H1 (cell line): ENCODE measurements around the gene DPEP2. TPM values are rescaled to one million over a fixed set of nuclear protein-coding genes. Genes with fewer than 3 reads are reported as not detected.
A peak's percentile ranks its signal among the peaks of the same experiment; 100 is the strongest.

Experiments
- CTCF ChIA-PET: fragments of 300-600 bp; sonication (Branson Sonifier 250); formaldehyde crosslinking; loops from one replicate; lab custom pipeline; 2021; ENCODE audit not compliant: partially characterized antibody; lab: Charles Lee
- POLR2A ChIA-PET: fragments of 300-600 bp; sonication (Branson Sonifier 250); formaldehyde crosslinking; loops from one replicate; lab custom pipeline; 2021; ENCODE audit warnings: inconsistent platforms; ENCODE audit not compliant: partially characterized antibody; lab: Charles Lee
- DNase-seq, 2 experiments: peaks; one replicate each; pipeline versions ENCODE4 v3.0.0 to v3.0.0-alpha.2; 2010 to 2022; ENCODE audit warnings: low spot score in 2 of 2, low read depth in 1 of 2, mixed read lengths in 1 of 2
- FAIRE-seq: peaks from 2 replicates; lab custom pipeline; 2011; peaks lifted over from hg19 to GRCh38; lab: Jason Lieb, UNC
- H2AFZ ChIP-seq: 2 replicates; pipeline ENCODE4 v1.8.1; 2012; ENCODE audit warnings: low read length, inconsistent platforms
- H2AK5ac ChIP-seq: 2 replicates; pipeline ENCODE4 v1.6.1; 2013; ENCODE audit warnings: low read depth, low read length
- H2BK120ac ChIP-seq: replicated peaks from 2 replicates; pipeline ENCODE3; 2013; ENCODE audit warnings: low read depth, low read length, inconsistent platforms
- H2BK12ac ChIP-seq: 2 replicates; pipeline ENCODE4 v1.6.1; 2013; ENCODE audit warnings: low read depth, low read length
- H2BK15ac ChIP-seq: 2 replicates; pipeline ENCODE4 v1.6.1; 2013; ENCODE audit warnings: low read length
- H2BK20ac ChIP-seq: 2 replicates; pipeline ENCODE4 v1.6.1; 2013; ENCODE audit warnings: low read length
- H2BK5ac ChIP-seq: 2 replicates; pipeline ENCODE4 v1.6.1; 2013; ENCODE audit warnings: low read depth, low read length
- H3K14ac ChIP-seq: 2 replicates; pipeline ENCODE4 v1.6.1; 2013; ENCODE audit warnings: inconsistent platforms; ENCODE audit not compliant: insufficient read length
- H3K18ac ChIP-seq: 2 replicates; pipeline ENCODE4 v1.6.1; 2013; ENCODE audit warnings: low read length; ENCODE audit errors: extremely low read depth
- H3K23ac ChIP-seq: 2 replicates; pipeline ENCODE4 v1.6.1; 2013; ENCODE audit warnings: inconsistent platforms; ENCODE audit not compliant: insufficient read length
- H3K23me2 ChIP-seq: 2 replicates; pipeline ENCODE4 v1.6.1; 2013; ENCODE audit warnings: low read depth, low read length
- H3K27ac ChIP-seq: 2 replicates; pipeline ENCODE4 v1.6.1; 2011; ENCODE audit warnings: low read depth, low read length, inconsistent platforms
- H3K27me3 ChIP-seq, 4 experiments: replicated peaks in 1 of 4; 1 replicate in 1 of 4; 2 replicates in 3 of 4; pipeline versions ENCODE4 v1.6.1 to v1.8.1; 2011 to 2013; ENCODE audit warnings: low read length in 3 of 4, mild to moderate bottlenecking in 3 of 4, inconsistent platforms in 2 of 4, mixed read lengths in 2 of 4, moderate library complexity in 1 of 4; ENCODE audit not compliant: control insufficient read depth in 3 of 4, insufficient read depth in 3 of 4; ENCODE audit errors: extremely low read depth in 1 of 4
- H3K36me3 ChIP-seq, 4 experiments: 2 replicates each; pipeline versions ENCODE4 v1.6.1 to v1.8.1; 2011 to 2013; ENCODE audit warnings: mild to moderate bottlenecking in 4 of 4, low read length in 3 of 4, moderate library complexity in 2 of 4, control low read depth in 1 of 4, inconsistent platforms in 1 of 4; ENCODE audit not compliant: insufficient read depth in 4 of 4, control insufficient read depth in 2 of 4
- H3K4ac ChIP-seq: replicated peaks from 2 replicates; pipeline ENCODE3; 2013; ENCODE audit warnings: low read length, low read depth, mixed read lengths, inconsistent platforms; ENCODE audit not compliant: insufficient read length
- H3K4me1 ChIP-seq, 4 experiments: replicated peaks in 1 of 4; 1 replicate in 1 of 4; 2 replicates in 3 of 4; pipeline versions ENCODE4 v1.6.1 to v1.8.1; 2011 to 2013; ENCODE audit warnings: low read length in 3 of 4, inconsistent platforms in 2 of 4, mixed read lengths in 1 of 4; ENCODE audit not compliant: insufficient read depth in 4 of 4, control insufficient read depth in 3 of 4
- H3K4me2 ChIP-seq, 2 experiments: 2 replicates each; pipeline versions ENCODE4 v1.6.1 to v1.8.1; 2011 to 2013; ENCODE audit warnings: low read depth in 2 of 2, low read length in 2 of 2, control low read depth in 1 of 2, inconsistent platforms in 1 of 2, mild to moderate bottlenecking in 1 of 2; ENCODE audit not compliant: insufficient read depth in 1 of 2
- H3K4me3 ChIP-seq, 4 experiments: fragments of 200-600, 300-600 bp in 1 of 4; sonication (generic), shearing (Covaris generic), sonication (Bioruptor Twin) in 1 of 4; 2 replicates each; pipeline versions ENCODE4 v1.5.1 to v1.8.1; 2011 to 2016; ENCODE audit warnings: low read length in 4 of 4, low read depth in 3 of 4, control low read depth in 2 of 4, inconsistent platforms in 2 of 4, mild to moderate bottlenecking in 2 of 4, mixed read lengths in 1 of 4, moderate library complexity in 1 of 4; ENCODE audit not compliant: insufficient read depth in 2 of 4; ENCODE audit errors: extremely low read depth in 1 of 4
- H3K56ac ChIP-seq: replicated peaks from 2 replicates; pipeline ENCODE3; 2013; ENCODE audit warnings: low read depth, mild to moderate bottlenecking, mixed read lengths, low read length, inconsistent platforms; ENCODE audit not compliant: insufficient read length
- H3K79me1 ChIP-seq: 2 replicates; pipeline ENCODE4 v1.6.1; 2013; ENCODE audit warnings: low read depth, low read length, control low read depth
- H3K79me2 ChIP-seq, 2 experiments: 2 replicates each; pipeline versions ENCODE4 v1.6.1 to v1.8.1; 2012 to 2013; ENCODE audit warnings: low read length in 2 of 2, mild to moderate bottlenecking in 2 of 2, inconsistent platforms in 1 of 2; ENCODE audit not compliant: insufficient read depth in 2 of 2, control insufficient read depth in 1 of 2
- H3K9ac ChIP-seq, 4 experiments: replicated peaks in 1 of 4; 1 replicate in 1 of 4; 2 replicates in 3 of 4; pipeline versions ENCODE4 v1.6.1 to v1.8.1; 2011 to 2013; ENCODE audit warnings: low read depth in 3 of 4, low read length in 3 of 4, control low read depth in 2 of 4, mild to moderate bottlenecking in 2 of 4, moderate library complexity in 2 of 4, inconsistent platforms in 1 of 4; ENCODE audit errors: extremely low read depth in 1 of 4
- H3K9me3 ChIP-seq, 2 experiments: 2 replicates each; pipeline versions ENCODE4 v1.6.1 to v1.8.1; 2012 to 2013; ENCODE audit warnings: mild to moderate bottlenecking in 2 of 2, moderate library complexity in 2 of 2, control low read depth in 1 of 2, inconsistent platforms in 1 of 2, low read depth in 1 of 2, low read length in 1 of 2, mixed read lengths in 1 of 2; ENCODE audit not compliant: insufficient read depth in 2 of 2
- H4K20me1 ChIP-seq, 2 experiments: replicated peaks in 1 of 2; 2 replicates each; pipeline versions ENCODE3 to v1.8.1; 2011 to 2013; ENCODE audit warnings: inconsistent platforms in 2 of 2, low read length in 2 of 2, mild to moderate bottlenecking in 1 of 2; ENCODE audit not compliant: insufficient read depth in 2 of 2, control insufficient read depth in 1 of 2
- H4K5ac ChIP-seq: 2 replicates; pipeline ENCODE4 v1.6.1; 2013; ENCODE audit warnings: low read length, low read depth, mixed read lengths, inconsistent platforms; ENCODE audit not compliant: insufficient read length
- H4K8ac ChIP-seq: 2 replicates; pipeline ENCODE4 v1.8.0; 2013; ENCODE audit warnings: mild to moderate bottlenecking, moderate library complexity, low read length, inconsistent platforms; ENCODE audit not compliant: insufficient read depth; ENCODE audit errors: extremely low read depth
- H4K91ac ChIP-seq: replicated peaks from 2 replicates; pipeline ENCODE3; 2013; ENCODE audit warnings: low read length, mixed read lengths, inconsistent platforms; ENCODE audit not compliant: insufficient read length
- POLR2AphosphoS5 ChIP-seq: IDR thresholded peaks from 2 replicates; pipeline ENCODE4 v1.6.1; 2011; ENCODE audit warnings: low read depth, low read length
- SP4 ChIP-seq: IDR thresholded peaks from 2 replicates; pipeline ENCODE4 v1.6.1; 2012; ENCODE audit warnings: low read length, inconsistent platforms
- TAF1 ChIP-seq: IDR thresholded peaks from 2 replicates; pipeline ENCODE4 v1.6.1; 2011; ENCODE audit warnings: mild to moderate bottlenecking, low read depth, low read length
- YY1 ChIP-seq: IDR thresholded peaks from 2 replicates; pipeline ENCODE4 v1.6.1; 2011; ENCODE audit warnings: low read depth, mild to moderate bottlenecking, low read length
- WGBS, 2 experiments: shearing (Covaris generic) in 1 of 2; methylation state at CpG; one replicate each; pipeline versions ENCODE4 v1.1.6 to v1.1.7; 2013 to 2015; ENCODE audit warnings: low lambda C conversion rate in 2 of 2, mixed read lengths in 2 of 2, inconsistent platforms in 1 of 2, low coverage in 1 of 2, missing lambda C conversion rate in 1 of 2; ENCODE audit not compliant: insufficient replicate concordance in 2 of 2, insufficient coverage in 1 of 2, insufficient read length in 1 of 2; ENCODE audit errors: extremely low coverage in 1 of 2, missing lambda C conversion rate in 1 of 2; 5-methylcytosine and 5-hydroxymethylcytosine counted together
- polyA plus RNA-seq, 7 experiments: library from polyadenylated mRNA; depleted of rRNA in 3 of 7; stranded (reverse) in 5 of 7; unstranded in 2 of 7; fragments of >200 nt in 5 of 7; fragments of 200-250 nt in 2 of 7; gene quantifications; 1 replicate in 5 of 7; 2 replicates in 1 of 7; 4 replicates in 1 of 7; pipeline versions ENCODE4 v1.2.1 to v1.2.3, GENCODE V29; 2011 to 2013; ENCODE audit warnings: missing spikeins in 2 of 7, mixed read lengths in 2 of 7
- total RNA-seq: library from RNA; stranded (reverse); fragmentation: NEBNext Ultra II Directional; extraction: Animal tissue kit (Norgen Biotek cat#: 25700); gene quantifications from 2 replicates; pipeline ENCODE4 v1.2.1, GENCODE V29; 2021

Gene DPEP2
- total and polyA plus RNA-seq, 2 of the 8 experiments (the other 6 are each of a cell fraction or from before 2014, with no cell fraction given) = not detected

GRCh38 chr16:67940446-67941089 is 58.7 kb downstream of the DPEP2 start:
- DNase-seq (no peak), FAIRE-seq (no peak)
- Histone ChIP-seq H3K27me3 (no peaks in the 10 kb centered on the region), H2BK120ac (no peak overlapping the region), H3K23ac (no peak overlapping the region), H3K4ac (no peak overlapping the region), H2BK12ac (no peak overlapping the region), H3K4me1 (peaks cover 0 to 6% (median 2%) of the 10 kb centered on the region in 4 experiments; a peak in 5 of 7 replicates), H3K36me3 (peaks cover 2 to 10% (median 6%) of the 10 kb centered on the region in 4 experiments; a peak in 6 of 8 replicates), H3K56ac (no peak overlapping the region), H4K5ac (no peak overlapping the region), H4K91ac (no peak overlapping the region), H2BK20ac (no peak overlapping the region), H3K9ac (no peak overlapping the region), H2AK5ac (no peak overlapping the region), H3K4me3 (no peak overlapping the region), H3K79me1 (peaks cover 2% of the 10 kb centered on the region; the same call in 1 of the 2 replicates), H3K27ac (no peak overlapping the region), H4K20me1 (peaks cover 9 to 25% of the 10 kb centered on the region in 2 experiments), H2AFZ (no peak overlapping the region), H4K8ac (no peak overlapping the region), H2BK15ac (no peak overlapping the region), H3K9me3 (no peaks in the 10 kb centered on the region), H3K14ac (no peak overlapping the region), H3K23me2 (peaks cover 10% of the 10 kb centered on the region; the same call in 1 of the 2 replicates), H3K4me2 (no peak overlapping the region), H3K79me2 (0 out of 4 replicates have a peak, but pooled peaks cover 0 to 3% of the 10 kb centered on the region in 2 experiments), H2BK5ac (no peak overlapping the region; the same call in 1 of the 2 replicates), H3K18ac (no peak overlapping the region)
- 97% methylated on average over 5 of the region's 5 CpGs; no CpG with 5 or more reads in 1 of the 2 experiments for WGBS, 2 experiments
- CTCF ChIA-PET = interaction anchor here (0.7 to 27.1 kb wide), 14 partner anchors 8 to 323 kb away, joined by 3 to 623 read pairs (median 8); partner anchors contain the start of genes CENPT, CTRL, EDC4 and NRN1L
- TF ChIP-seq SP4 (no peak), YY1 (no peak), TAF1 (no peak), POLR2AphosphoS5 (peak; percentile 1; the same call in 1 of the 2 replicates)
- POLR2A ChIA-PET = interaction anchor here (0.6 to 6.8 kb wide), 9 partner anchors 11 to 268 kb away, joined by 3 to 31 read pairs (median 5); partner anchors contain the start of genes CTRL, DDX28, DUS2 and NRN1L
